ENCODE data around the gene PACSIN2.

Gene PACSIN2

GRCh38 chr22:42834177-42834949 lies 180.6 kb downstream of the PACSIN2 start:
- Histone ChIP-seq H3K4me1 (ENCODE audit: insufficient read depth, low read length) (no peaks in the 10 kb centered on the region), H2AFZ (ENCODE audit: low read depth, low read length) (no peak overlapping the region), H3K36me3 (ENCODE audit: insufficient read depth, low read length) (peaks cover 52% of the 10 kb centered on the region), H3K27me3 (ENCODE audit: insufficient read depth, low read length) (no peaks in the 10 kb centered on the region), H3K4me3 (ENCODE audit: low read length) (no peak overlapping the region), H3K9me3 (ENCODE audit: low read length) (no peaks in the 10 kb centered on the region)

- Histone ChIP-seq H3K9me3 (ENCODE audit: low read length) (no peaks in the 10 kb centered on the region), H2AFZ (ENCODE audit: low read depth, low read length) (no peak overlapping the region), H3K4me3 (ENCODE audit: low read length) (no peak overlapping the region), H3K4me1 (ENCODE audit: insufficient read depth, low read length) (no peaks in the 10 kb centered on the region), H3K27me3 (ENCODE audit: insufficient read depth, low read length) (no peaks in the 10 kb centered on the region), H3K36me3 (ENCODE audit: insufficient read depth, low read length) (peaks cover 60% of the 10 kb centered on the region)
These were observed 181.8 kb downstream of the PACSIN2 start for GRCh38 chr22:42833104-42833503.

GRCh38 chr22:42831712-42832111 lies 183.2 kb downstream of the PACSIN2 start:
- no peaks in the 10 kb centered on the region for H3K27me3 ChIP-seq (ENCODE audit: insufficient read depth, low read length)
- no peaks in the 10 kb centered on the region for H3K9me3 ChIP-seq (ENCODE audit: low read length)
- H3K36me3 ChIP-seq (ENCODE audit: insufficient read depth, low read length): peaks cover 61% of the 10 kb centered on the region
- H3K4me1 ChIP-seq (ENCODE audit: insufficient read depth, low read length): no peaks in the 10 kb centered on the region
- no peak overlapping the region for H2AFZ ChIP-seq (ENCODE audit: low read depth, low read length)
- H3K4me3 ChIP-seq (ENCODE audit: low read length): no peak overlapping the region

- Histone ChIP-seq H3K9me3 (ENCODE audit: low read length) (no peaks in the 10 kb centered on the region), H3K4me1 (ENCODE audit: insufficient read depth, low read length) (no peaks in the 10 kb centered on the region), H2AFZ (ENCODE audit: low read depth, low read length) (no peak overlapping the region), H3K4me3 (ENCODE audit: low read length) (no peak overlapping the region), H3K36me3 (ENCODE audit: insufficient read depth, low read length) (peaks cover 59% of the 10 kb centered on the region), H3K27me3 (ENCODE audit: insufficient read depth, low read length) (no peaks in the 10 kb centered on the region)
These were observed 184.8 kb downstream of the PACSIN2 start for GRCh38 chr22:42830161-42830560.

- no peaks in the 10 kb centered on the region for H3K4me1 ChIP-seq (ENCODE audit: insufficient read depth, low read length)
- no peaks in the 10 kb centered on the region for H3K27me3 ChIP-seq (ENCODE audit: insufficient read depth, low read length)
- no peak overlapping the region for H2AFZ ChIP-seq (ENCODE audit: low read depth, low read length)
- no peak overlapping the region for H3K4me3 ChIP-seq (ENCODE audit: low read length)
- H3K36me3 ChIP-seq (ENCODE audit: insufficient read depth, low read length): peaks cover 58% of the 10 kb centered on the region
- H3K9me3 ChIP-seq (ENCODE audit: low read length): no peaks in the 10 kb centered on the region
These were observed 185.6 kb downstream of the PACSIN2 start for GRCh38 chr22:42829302-42829701.

GRCh38 chr22:42825796-42826195 lies 189.2 kb downstream of the PACSIN2 start:
- Histone ChIP-seq H3K9me3 (ENCODE audit: low read length) (peaks cover 8% of the 10 kb centered on the region), H3K36me3 (ENCODE audit: insufficient read depth, low read length) (peaks cover 51% of the 10 kb centered on the region), H3K4me1 (ENCODE audit: insufficient read depth, low read length) (no peaks in the 10 kb centered on the region), H2AFZ (ENCODE audit: low read depth, low read length) (no peak overlapping the region), H3K27me3 (ENCODE audit: insufficient read depth, low read length) (no peaks in the 10 kb centered on the region), H3K4me3 (ENCODE audit: low read length) (no peak overlapping the region)

GRCh38 chr22:42821386-42821785 lies 193.6 kb downstream of the PACSIN2 start:
- Histone ChIP-seq H3K36me3 (ENCODE audit: insufficient read depth, low read length) (peaks cover 31% of the 10 kb centered on the region), H2AFZ (ENCODE audit: low read depth, low read length) (no peak overlapping the region), H3K9me3 (ENCODE audit: low read length) (peaks cover 8% of the 10 kb centered on the region), H3K4me1 (ENCODE audit: insufficient read depth, low read length) (no peaks in the 10 kb centered on the region), H3K27me3 (ENCODE audit: insufficient read depth, low read length) (no peaks in the 10 kb centered on the region), H3K4me3 (ENCODE audit: low read length) (no peak overlapping the region)

GRCh38 chr22:42820045-42820763 lies 194.7 kb downstream of the PACSIN2 start:
- H3K4me3 ChIP-seq (ENCODE audit: low read length): no peak overlapping the region
- H3K36me3 ChIP-seq (ENCODE audit: insufficient read depth, low read length): peaks cover 34% of the 10 kb centered on the region
- no peak overlapping the region for H2AFZ ChIP-seq (ENCODE audit: low read depth, low read length)
- no peaks in the 10 kb centered on the region for H3K4me1 ChIP-seq (ENCODE audit: insufficient read depth, low read length)
- H3K27me3 ChIP-seq (ENCODE audit: insufficient read depth, low read length): no peaks in the 10 kb centered on the region
- H3K9me3 ChIP-seq (ENCODE audit: low read length): peaks cover 8% of the 10 kb centered on the region

Measured in neuron (in vitro differentiated cells).